Prostate gland (tissue), 2 donors: ENCODE results near the gene NAPB.

Experiments
- CTCF ChIP-seq, 4 experiments: fragments of 200-600 bp in 2 of 4; fragments of 450-650 bp in 2 of 4; sonication (generic) in 2 of 4; IDR thresholded peaks; 1 replicate in 3 of 4; 2 replicates in 1 of 4; pipeline ENCODE4 v1.5.1; 2016 to 2019; ENCODE audit warnings: antibody characterized with exemption in 4 of 4, mild to moderate bottlenecking in 2 of 4, moderate library complexity in 2 of 4
- POLR2A ChIP-seq: fragments of 450-650 bp; IDR thresholded peaks from one replicate; pipeline ENCODE4 v1.6.1; 2016; ENCODE audit warnings: antibody characterized with exemption, mild to moderate bottlenecking
- POLR2AphosphoS5 ChIP-seq: sonication (generic); formaldehyde crosslinking; IDR thresholded peaks from one replicate; pipeline ENCODE4 v1.6.1; 2017; ENCODE audit warnings: antibody characterized with exemption

DNA sequence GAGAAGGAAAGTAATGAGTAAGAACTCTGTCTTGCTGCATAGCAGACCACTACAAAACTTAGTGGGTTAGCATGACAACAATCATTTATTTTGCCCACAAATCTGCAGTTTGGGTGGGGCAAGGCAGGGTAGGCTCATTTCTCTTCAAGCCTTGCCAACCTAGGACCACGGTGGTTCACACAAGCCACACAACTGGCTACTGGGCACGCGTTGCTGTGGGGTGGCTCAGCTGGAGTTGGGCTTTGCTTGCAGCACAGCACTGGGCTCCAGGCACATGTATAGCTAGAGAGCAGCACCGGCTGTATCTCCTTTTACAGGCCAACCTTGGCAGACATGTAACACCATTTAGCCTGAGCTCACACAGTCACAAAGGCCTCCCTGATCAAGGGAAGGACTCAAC is 75.3 kb downstream of the NAPB start:
- TF ChIP-seq CTCF (IDR thresholded peaks at IDR 0.05) (no peak), POLR2A (no peak), POLR2AphosphoS5 (no peak)
